DMS153 (cell line): ENCODE data around the gene ZNF425.
"Not testable (repeated sequence)": the region's sequence is repeated elsewhere in the genome, so short reads cannot be mapped to it uniquely, and the experiment has no call there.

Experiments used
- DNase-seq: peaks from one replicate; lab custom pipeline; 2025; lab: John Stamatoyannopoulos, UW

The ZNF425 gene

DNA sequence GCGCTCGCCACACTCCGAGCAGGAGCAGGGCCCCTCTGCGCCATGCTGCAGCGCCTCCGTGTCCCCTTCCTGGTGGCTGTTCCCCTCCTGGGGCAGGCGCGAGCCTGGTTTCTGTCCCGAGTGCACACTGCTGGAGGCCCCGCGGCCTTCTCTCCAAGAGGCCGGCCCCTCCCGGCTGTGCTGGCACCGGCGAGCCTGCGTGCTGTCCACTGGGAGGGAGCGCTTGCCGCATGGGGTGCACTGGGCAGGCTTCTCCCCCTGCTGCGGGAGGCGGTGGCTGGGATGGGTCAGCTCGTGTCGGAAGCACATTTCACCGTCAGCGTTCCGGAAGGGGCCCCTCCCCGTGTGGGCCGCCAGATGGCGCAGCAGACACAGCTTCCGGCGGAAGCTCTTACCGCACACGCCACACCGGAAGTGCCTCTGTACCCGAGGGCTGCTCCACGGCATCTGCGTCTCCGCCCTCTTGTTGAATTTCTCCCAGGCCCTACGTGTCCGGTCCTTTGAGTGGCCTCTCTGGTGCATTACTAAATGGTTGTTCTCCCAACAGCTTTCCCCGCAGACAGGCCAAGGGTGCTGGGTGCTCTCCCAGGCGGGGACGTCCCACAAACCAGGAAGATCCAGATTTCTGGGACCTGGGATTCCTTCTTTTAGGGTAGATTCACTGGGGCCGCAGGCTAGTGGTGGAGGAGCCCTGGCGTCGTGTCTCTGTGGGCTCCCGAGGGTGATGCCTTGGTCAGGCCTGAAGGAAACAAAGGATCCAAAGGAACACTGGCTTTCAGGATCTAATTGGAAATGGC lies 54.3 kb downstream of the ZNF425 start:
- no peak for DNase-seq

DNA sequence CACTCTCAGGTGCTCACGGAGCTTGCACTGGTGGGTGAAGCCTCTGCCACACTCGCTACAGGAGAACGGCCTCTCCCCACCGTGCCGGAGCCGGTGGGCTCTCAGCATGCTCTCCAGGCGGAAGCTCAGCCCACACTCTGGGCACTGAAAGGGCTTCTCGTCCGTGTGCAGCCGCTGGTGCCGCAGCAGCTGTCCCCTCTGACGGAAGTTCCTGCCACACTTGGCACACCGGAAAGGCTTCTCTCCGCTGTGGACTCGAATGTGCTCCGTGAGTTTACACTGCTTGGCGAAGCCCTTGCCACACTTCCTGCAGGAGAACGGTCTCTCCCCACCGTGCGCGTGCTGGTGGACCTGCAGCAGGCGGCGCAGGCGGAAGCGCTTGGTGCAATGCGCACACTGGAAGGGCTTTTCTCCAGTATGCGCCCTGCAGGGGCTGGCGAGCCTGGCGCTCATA lies 54.9 kb downstream of the ZNF425 start:
- DNase-seq = no peak

DNA sequence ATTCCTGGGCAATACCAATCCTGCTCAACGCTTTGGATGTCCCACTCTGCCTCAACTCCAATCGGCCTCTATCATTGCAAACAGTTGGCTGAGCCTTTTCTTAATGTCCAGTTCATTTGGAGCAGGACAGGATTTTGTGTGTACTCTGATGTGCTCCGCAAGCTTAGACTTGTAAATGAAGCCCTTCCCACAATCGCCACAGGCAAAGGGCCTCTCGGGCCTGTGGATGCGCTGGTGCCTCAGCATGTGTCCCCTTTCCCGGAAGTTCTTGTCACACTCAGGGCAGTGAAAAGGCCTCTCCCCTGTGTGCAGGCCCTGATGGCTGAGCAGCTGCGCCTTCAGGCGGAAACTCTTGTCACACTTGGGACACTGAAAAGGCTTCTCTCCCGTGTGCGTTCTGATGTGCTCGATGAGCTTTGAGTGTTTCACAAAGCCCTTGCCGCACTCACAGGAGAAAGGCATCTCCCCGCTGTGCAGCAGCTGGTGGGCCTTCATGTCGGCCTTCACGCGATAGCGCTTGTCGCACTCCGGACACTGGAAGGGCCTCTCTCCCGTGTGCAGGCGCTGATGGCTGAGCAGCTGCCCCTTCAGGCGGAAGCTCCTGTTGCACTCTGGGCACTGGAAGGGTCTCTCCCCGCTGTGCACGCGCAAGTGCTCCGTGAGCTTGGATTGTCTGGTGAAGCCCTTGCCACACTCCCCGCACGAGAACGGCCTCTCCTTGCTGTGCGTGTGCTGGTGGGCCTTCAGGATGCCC lies 55.6 kb downstream of the ZNF425 start:
- no peak for DNase-seq

DNA sequence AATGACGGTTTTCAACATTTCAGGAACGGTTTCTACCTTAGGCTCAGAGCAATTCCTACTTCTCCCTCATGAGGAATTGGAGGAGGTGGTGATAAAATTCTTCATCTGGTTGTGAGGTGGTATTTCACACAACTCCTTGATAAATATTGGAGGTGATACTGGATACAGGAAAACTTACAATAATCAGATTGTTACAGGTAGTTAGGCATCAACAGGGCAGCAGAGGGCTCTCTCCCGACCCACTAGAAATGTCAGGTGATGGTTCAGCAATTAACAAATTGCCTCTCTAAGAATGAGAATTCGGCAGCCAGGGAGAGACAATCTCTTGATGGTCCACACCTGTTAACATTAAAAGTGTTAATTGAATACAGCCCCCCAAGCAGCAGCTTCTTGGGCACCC lies 58.3 kb downstream of the ZNF425 start:
- DNase-seq = no peak

DNA sequence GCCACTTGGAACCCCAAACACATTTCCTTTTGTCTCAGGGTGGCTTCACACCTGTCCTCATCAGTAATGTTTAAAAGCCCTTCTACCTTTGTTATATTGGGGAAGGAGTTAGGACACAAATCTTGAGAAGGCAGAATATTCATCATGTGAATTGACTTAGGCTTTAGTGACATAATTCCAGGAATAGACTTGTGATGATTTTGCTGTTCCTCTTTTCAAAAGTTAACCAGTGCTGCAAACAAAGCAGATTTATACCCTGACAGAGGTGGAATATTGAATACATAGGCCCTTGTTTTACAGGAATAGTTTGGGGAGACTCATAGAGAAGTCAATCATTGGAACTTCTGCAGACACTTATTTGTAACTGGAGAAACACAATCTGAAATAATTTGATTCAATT lies 62.6 kb downstream of the ZNF425 start:
- no peak for DNase-seq

DNA sequence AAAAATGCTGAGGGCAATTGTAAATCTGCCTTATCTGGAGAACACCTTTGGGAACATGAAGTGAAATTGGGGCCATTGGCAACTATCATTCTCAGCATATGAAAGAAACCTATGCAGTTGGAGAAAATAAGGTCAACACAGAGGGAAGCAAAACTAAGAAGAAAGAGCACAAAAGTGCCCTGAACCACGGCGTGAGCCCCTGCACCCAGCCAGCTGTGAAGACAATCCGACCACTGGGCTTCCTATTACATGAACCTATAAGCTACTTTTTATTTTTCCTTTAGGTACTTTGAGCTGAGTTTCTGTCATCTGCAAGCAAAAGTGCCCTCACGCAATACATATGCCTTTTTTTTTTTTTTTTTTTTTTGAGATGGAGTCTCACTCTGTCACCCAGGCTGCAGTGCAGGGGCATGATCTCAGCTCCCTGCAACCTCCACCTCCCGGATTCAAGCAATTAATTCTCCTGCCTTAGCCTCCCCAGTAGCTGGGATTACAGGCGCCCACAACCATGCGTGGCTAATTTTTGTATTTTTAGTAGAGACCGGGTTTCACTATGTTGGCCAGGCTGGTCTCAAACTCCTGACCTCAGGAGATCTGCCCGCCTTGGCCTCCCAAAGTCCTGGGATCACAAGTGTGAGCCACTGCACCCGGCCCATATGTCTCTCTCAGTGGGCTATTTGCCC lies 63.8 kb downstream of the ZNF425 start:
- not testable (repeated sequence) for DNase-seq

DNA sequence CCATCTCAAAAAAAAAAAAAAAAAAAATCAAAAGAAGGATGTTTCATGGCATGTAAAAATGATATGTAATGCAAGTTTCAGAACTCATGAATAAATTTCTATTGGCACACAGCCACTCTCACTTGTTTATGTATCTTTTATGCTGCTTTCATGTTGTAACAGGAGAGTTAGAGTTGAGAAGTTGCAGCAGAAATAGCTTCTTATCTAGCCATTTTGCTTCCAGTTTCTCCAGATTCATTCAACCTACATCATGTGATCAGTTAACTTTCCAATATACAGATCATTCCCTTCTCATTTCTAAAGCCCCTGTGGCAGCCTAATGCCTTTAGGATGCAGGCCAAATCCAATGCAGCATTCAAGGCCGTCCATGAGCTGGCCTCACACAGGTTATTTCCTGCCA lies 66.0 kb downstream of the ZNF425 start:
- DNase-seq = no peak

DNA sequence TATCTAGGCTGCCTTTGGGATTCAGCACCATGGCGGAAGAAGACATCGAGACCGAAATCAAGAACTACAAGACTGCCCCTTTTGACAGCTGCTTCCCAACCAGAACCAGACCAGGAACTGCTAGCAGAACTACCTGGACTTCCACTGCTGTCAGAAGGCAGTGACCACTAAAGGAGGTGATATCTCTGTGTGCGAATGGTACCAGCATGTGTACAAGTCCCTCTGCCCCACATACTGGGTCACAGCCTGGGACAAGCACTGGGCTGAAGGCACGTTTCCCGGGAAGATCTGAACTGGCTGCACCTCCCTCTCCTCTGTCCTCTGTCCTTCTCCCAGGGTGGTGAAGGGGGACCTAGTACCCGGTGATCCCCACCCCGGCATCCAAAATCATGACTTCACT lies 72.2 kb downstream of the ZNF425 start:
- DNase-seq = no peak

DNA sequence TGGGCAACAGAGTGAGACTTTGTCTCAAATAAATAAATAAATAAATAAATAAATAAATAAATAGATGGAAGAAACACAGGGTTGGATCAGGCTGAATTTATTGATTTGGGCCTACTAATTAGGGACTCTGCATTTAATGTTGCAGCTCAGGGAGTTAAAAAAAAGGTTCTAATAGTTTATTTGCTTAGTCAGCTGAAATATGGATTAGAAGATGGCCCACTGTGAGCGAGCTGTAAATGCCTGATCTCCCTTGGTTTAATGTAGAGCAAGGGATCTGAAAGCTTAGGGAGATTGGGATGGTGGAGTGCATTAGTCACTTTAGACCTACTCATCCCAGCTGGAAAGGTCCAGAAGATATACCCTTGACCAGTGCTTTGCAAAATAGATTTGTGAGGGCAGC lies 72.7 kb downstream of the ZNF425 start:
- DNase-seq = no peak
